Measurements from ENCODE around the gene ENAH. TPM values are rescaled to one million over a fixed set of nuclear protein-coding genes. Genes with fewer than 3 reads are reported as not detected.
A peak's percentile ranks its signal among the peaks of the same experiment; 100 is the strongest.
"Not testable (repeated sequence)": the region's sequence is repeated elsewhere in the genome, so short reads cannot be mapped to it uniquely, and the experiment has no call there.

ENAH gene
- polyA plus RNA-seq, 1 experiment = 121 TPM

- TF ChIP-seq CTCF (IDR thresholded peaks at IDR 0.05; ENCODE audit: low read depth, low read length) = no peak
- ChIA-PET POLR2A (no interaction called here), CTCF (interaction anchor here (1.1 kb wide), 1 partner anchor 223 kb away, joined by 3 read pairs; no protein-coding TSS in a partner anchor)
- no peaks in the 10 kb centered on the region for H3K9me3 ChIP-seq (ENCODE audit: control insufficient read depth, insufficient read depth, low read length)
- no peaks in the 10 kb centered on the region for H3K27me3 ChIP-seq (ENCODE audit: control insufficient read depth, insufficient read depth, low read length)
- H3K27ac ChIP-seq (ENCODE audit: low read depth, low read length) = no peak overlapping the region
- H3K4me3 ChIP-seq (ENCODE audit: low read depth, low read length) = no peak overlapping the region
- no peak for DNase-seq (ENCODE audit: low read depth, low spot score)
Measured at GRCh38 chr1:225697428-225697827, 44.5 kb upstream of the ENAH start.

DNA sequence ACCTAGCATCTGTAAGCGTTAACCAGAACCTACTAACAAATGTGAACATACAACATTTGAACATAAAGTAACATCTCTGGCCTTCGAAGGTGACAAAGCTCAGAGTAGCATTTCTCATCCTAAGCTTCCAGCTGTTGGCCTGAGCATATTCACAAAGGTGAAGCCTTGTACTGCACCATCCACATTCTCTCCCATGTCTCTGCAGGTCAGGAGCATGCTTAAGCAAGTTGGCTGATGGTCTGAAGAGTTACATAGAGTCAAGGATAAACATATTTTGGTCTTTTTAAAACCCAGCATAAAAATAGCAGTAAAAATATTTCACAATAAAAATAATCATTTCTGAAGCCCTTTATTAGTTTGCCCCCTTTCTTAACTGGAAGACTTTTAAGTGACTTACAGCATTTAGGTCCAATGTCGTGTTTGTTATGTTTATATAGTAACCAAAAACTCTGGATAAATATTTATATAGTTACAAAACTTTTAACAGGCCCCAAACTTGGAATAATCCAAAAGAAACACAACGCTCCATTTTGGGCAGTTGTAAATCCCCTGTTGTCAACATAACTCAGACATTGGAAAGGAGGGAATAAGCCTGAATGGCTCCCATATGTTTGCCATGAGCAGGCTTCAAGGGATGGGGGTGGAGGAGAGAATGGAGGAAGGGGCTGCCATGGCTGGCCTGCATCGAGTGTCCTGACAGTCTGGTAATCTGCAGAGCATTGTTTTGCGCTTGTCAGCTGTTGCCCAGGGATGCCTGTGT lies 42.8 kb upstream of the ENAH start:
- ChIA-PET POLR2A (no interaction called here), CTCF (interaction anchor here (1.1 kb wide), 1 partner anchor 221 kb away, joined by 3 read pairs; no protein-coding TSS in a partner anchor)
- Histone ChIP-seq H3K9me3 (ENCODE audit: control insufficient read depth, insufficient read depth, low read length) (no peaks in the 10 kb centered on the region), H3K27ac (ENCODE audit: low read depth, low read length) (peak overlapping the region; percentile 24), H3K4me3 (ENCODE audit: low read depth, low read length) (no peak overlapping the region), H3K27me3 (ENCODE audit: control insufficient read depth, insufficient read depth, low read length) (no peaks in the 10 kb centered on the region)
- no peak for TF ChIP-seq CTCF (IDR thresholded peaks at IDR 0.05; ENCODE audit: low read depth, low read length)
- DNase-seq (ENCODE audit: low read depth, low spot score) = no peak

DNA sequence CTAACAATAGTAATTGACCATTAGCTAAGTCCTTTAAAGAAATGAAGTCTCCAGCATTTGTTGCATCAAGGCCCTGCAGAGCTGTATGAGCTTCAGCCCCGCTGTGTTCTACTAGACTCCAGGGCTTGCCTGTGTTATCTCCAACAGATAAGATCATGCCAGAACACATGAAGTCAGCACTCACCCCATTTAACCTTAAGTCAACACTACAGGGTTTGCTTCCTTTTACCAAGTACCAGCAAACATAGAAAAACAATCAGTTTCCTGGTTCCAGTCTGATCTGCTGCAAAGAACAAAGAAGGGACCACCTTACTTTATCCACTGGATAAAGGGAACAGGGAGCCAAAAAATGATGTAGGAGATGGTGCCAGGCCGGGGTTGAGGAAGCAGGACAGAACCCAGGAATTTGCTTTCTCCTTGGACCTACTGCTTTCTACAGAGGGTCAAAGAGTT lies 41.3 kb upstream of the ENAH start:
- POLR2A ChIA-PET = interaction anchor here (0.5 kb wide), 1 partner anchor 53 kb away, joined by 4 read pairs; no protein-coding TSS in a partner anchor
- Histone ChIP-seq H3K9me3 (ENCODE audit: control insufficient read depth, insufficient read depth, low read length) (no peaks in the 10 kb centered on the region), H3K4me3 (ENCODE audit: low read depth, low read length) (no peak overlapping the region), H3K27ac (ENCODE audit: low read depth, low read length) (no peak overlapping the region), H3K27me3 (ENCODE audit: control insufficient read depth, insufficient read depth, low read length) (no peaks in the 10 kb centered on the region)
- CTCF ChIA-PET = no interaction called here
- DNase-seq (ENCODE audit: low read depth, low spot score) = no peak
- no peak for TF ChIP-seq CTCF (IDR thresholded peaks at IDR 0.05; ENCODE audit: low read depth, low read length)

DNA sequence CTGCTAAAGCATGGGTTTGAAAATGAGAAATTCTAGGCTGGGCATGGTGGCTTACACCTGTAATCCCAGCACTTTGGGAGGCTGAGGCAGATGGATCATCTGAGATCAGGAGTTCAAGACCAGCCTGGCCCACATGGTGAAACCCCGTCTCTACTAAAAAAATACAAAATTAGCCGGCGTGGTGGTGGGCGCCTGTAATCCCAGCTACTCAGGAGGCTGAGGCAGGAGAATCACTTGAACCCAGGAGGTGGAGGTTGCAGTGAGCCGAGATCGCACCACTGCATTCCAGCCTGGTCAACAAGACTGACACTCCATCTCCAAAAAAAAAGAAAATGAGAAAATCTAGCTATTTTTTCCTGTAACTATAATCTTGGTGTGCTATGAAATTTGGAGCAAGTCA lies 40.8 kb upstream of the ENAH start:
- H3K9me3 ChIP-seq (ENCODE audit: control insufficient read depth, insufficient read depth, low read length); H3K4me3 ChIP-seq (ENCODE audit: low read depth, low read length); H3K27ac ChIP-seq (ENCODE audit: low read depth, low read length); DNase-seq (ENCODE audit: low read depth, low spot score); H3K27me3 ChIP-seq (ENCODE audit: control insufficient read depth, insufficient read depth, low read length): not testable (repeated sequence)
- CTCF ChIA-PET = interaction anchor here (1.7 kb wide), 1 partner anchor 219 kb away, joined by 5 read pairs; no protein-coding TSS in a partner anchor
- POLR2A ChIA-PET = interaction anchor here (0.5 kb wide), 1 partner anchor 54 kb away, joined by 4 read pairs; no protein-coding TSS in a partner anchor

DNA sequence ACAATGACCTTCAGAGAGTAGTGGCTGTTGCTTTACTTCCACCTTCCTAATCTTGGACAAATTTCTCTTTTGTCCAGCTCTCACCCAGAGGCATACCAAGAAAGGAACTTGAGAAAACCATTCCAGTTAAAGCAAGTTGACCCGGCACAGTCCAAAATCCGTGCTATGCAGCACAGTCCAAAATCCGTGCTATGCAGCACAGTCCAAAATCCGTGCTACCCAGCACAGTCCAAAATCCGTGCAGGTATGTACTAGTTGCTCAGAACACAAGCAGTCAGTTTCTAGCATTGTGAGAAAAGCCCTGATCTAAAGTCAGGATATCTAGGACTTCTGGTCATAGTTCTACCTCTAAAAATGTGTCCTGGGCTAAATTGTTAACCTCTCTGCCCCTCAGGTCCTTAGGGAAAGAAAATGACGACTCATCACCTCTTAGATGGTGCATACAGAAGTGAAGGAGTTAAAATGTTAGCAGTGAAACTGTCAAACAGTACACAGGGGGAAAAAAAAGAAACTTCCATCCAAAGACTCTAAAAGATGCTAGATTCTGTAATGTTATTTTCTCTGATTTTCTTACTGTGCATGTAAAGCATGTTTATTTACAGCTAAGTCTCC lies 40.3 kb upstream of the ENAH start:
- ChIA-PET CTCF (interaction anchor here (1.7 kb wide), 1 partner anchor 218 kb away, joined by 5 read pairs; no protein-coding TSS in a partner anchor), POLR2A (interaction anchor here (0.5 kb wide), 1 partner anchor 54 kb away, joined by 4 read pairs; no protein-coding TSS in a partner anchor)
- Histone ChIP-seq H3K4me3 (ENCODE audit: low read depth, low read length) (no peak overlapping the region), H3K27me3 (ENCODE audit: control insufficient read depth, insufficient read depth, low read length) (no peaks in the 10 kb centered on the region), H3K9me3 (ENCODE audit: control insufficient read depth, insufficient read depth, low read length) (no peaks in the 10 kb centered on the region), H3K27ac (ENCODE audit: low read depth, low read length) (no peak overlapping the region)
- no peak for TF ChIP-seq CTCF (IDR thresholded peaks at IDR 0.05; ENCODE audit: low read depth, low read length)
- no peak for DNase-seq (ENCODE audit: low read depth, low spot score)

All from AG04450 (cell line).